HepG2 (cell line): Measurements from ENCODE around the gene CAVIN1. TPM values are rescaled to one million over a fixed set of nuclear protein-coding genes. Genes with fewer than 3 reads are reported as not detected.

Experiments
- CTCF ChIP-seq: sonication (generic); formaldehyde crosslinking; IDR thresholded peaks from 2 replicates; pipeline ENCODE4 v1.5.0; 2020; ENCODE audit warnings: mild to moderate bottlenecking, missing genetic modification reagents, moderate library complexity
- DPF2 ChIP-seq: sonication (generic); formaldehyde crosslinking; IDR thresholded peaks from 2 replicates; pipeline ENCODE4 v1.4.0; 2020; ENCODE audit warnings: mild to moderate bottlenecking, low read depth, missing genetic modification reagents, borderline replicate concordance
- ELF4 ChIP-seq: sonication (generic); formaldehyde crosslinking; IDR thresholded peaks from 2 replicates; pipeline ENCODE4 v1.5.0; 2020; ENCODE audit warnings: missing genetic modification reagents, mild to moderate bottlenecking, moderate library complexity, borderline replicate concordance
- JARID2 ChIP-seq: sonication (generic); formaldehyde crosslinking; IDR thresholded peaks from 2 replicates; pipeline ENCODE4 v1.8.1; 2023; ENCODE audit warnings: missing genetic modification reagents, inconsistent platforms; ENCODE audit not compliant: insufficient replicate concordance
- KAT7 ChIP-seq: IDR thresholded peaks from 2 replicates; pipeline ENCODE4 v1.6.1; 2018; ENCODE audit warnings: borderline replicate concordance, missing compliant biosample characterization
- KLF11 ChIP-seq: IDR thresholded peaks from 2 replicates; pipeline ENCODE4 v1.6.1; 2016; ENCODE audit warnings: missing compliant biosample characterization
- MTA1 ChIP-seq: sonication (generic); formaldehyde crosslinking; IDR thresholded peaks from 2 replicates; pipeline ENCODE4 v1.4.0; 2020; ENCODE audit warnings: missing genetic modification reagents, mild to moderate bottlenecking, borderline replicate concordance
- MXI1 ChIP-seq: IDR thresholded peaks from 3 replicates; pipeline ENCODE4 v1.6.1; 2012; ENCODE audit warnings: low read depth, low read length, inconsistent platforms, borderline replicate concordance
- SMAD1 ChIP-seq: sonication (generic); formaldehyde crosslinking; IDR thresholded peaks from 2 replicates; pipeline ENCODE4 v1.4.0; 2020; ENCODE audit warnings: missing genetic modification reagents, low read depth, mild to moderate bottlenecking, borderline replicate concordance
- SRY ChIP-seq: sonication (generic); formaldehyde crosslinking; IDR thresholded peaks from 2 replicates; pipeline ENCODE4 v1.8.0; 2022; ENCODE audit warnings: mild to moderate bottlenecking, missing genetic modification reagents
- THAP7 ChIP-seq: sonication (generic); formaldehyde crosslinking; IDR thresholded peaks from 2 replicates; pipeline ENCODE4 v1.8.1; 2023; ENCODE audit warnings: mild to moderate bottlenecking, missing genetic modification reagents
- TIGD3 ChIP-seq: sonication (generic); formaldehyde crosslinking; IDR thresholded peaks from 2 replicates; pipeline ENCODE4 v1.5.1; 2020; ENCODE audit warnings: mild to moderate bottlenecking, missing genetic modification reagents, borderline replicate concordance
- TRIM24 ChIP-seq: sonication (generic); formaldehyde crosslinking; IDR thresholded peaks from 2 replicates; pipeline ENCODE4 v1.8.0; 2022; ENCODE audit warnings: mild to moderate bottlenecking, missing genetic modification reagents
- WIZ ChIP-seq: sonication (generic); formaldehyde crosslinking; IDR thresholded peaks from 2 replicates; pipeline ENCODE4 v1.5.1; 2020; ENCODE audit warnings: mild to moderate bottlenecking, missing genetic modification reagents
- ZNF121 ChIP-seq: sonication (generic); formaldehyde crosslinking; IDR thresholded peaks from 2 replicates; pipeline ENCODE4 v1.5.0; 2020; ENCODE audit warnings: mild to moderate bottlenecking, missing genetic modification reagents
- ZNF205 ChIP-seq: IDR thresholded peaks from 2 replicates; pipeline ENCODE4 v1.6.1; 2018; ENCODE audit warnings: missing biosample characterization, missing genetic modification reagents
- ZNF256 ChIP-seq: sonication (generic); formaldehyde crosslinking; conservative IDR thresholded peaks from 2 replicates; pipeline ENCODE4 v1.4.0; 2020; ENCODE audit warnings: missing genetic modification reagents
- ZNF333 ChIP-seq: sonication (generic); formaldehyde crosslinking; IDR thresholded peaks from 2 replicates; pipeline ENCODE4 v1.4.0; 2020; ENCODE audit warnings: mild to moderate bottlenecking, missing genetic modification reagents, borderline replicate concordance
- ZNF546 ChIP-seq: sonication (generic); formaldehyde crosslinking; conservative IDR thresholded peaks from 2 replicates; pipeline ENCODE4 v1.8.1; 2023; ENCODE audit warnings: mild to moderate bottlenecking, missing genetic modification reagents
- polyA plus RNA-seq, 8 experiments: library from polyadenylated mRNA; depleted of rRNA in 3 of 8; stranded (reverse) in 7 of 8; unstranded in 1 of 8; fragments of >200 nt; fragmentation: Illumina TruSeq in 4 of 8; extraction: Trizol in 4 of 8; gene quantifications; 2 replicates each; pipeline versions ENCODE4 v1.2.1 to v1.2.3, GENCODE V29; 2011 to 2016; ENCODE audit warnings: low read depth in 4 of 8, missing spikeins in 1 of 8, mixed read lengths in 1 of 8; ENCODE audit not compliant: insufficient read depth in 1 of 8
- total RNA-seq, 5 experiments: library from RNA; depleted of rRNA; stranded (reverse); fragments of >200 nt; fragmentation: Illumina TruSeq; extraction: Trizol; gene quantifications; 2 replicates each; pipeline ENCODE4 v1.2.3, GENCODE V29; 2016; ENCODE audit warnings: low read depth in 1 of 5
- TF ChIP-seq, protein P1 (sequence below): sonication (generic); formaldehyde crosslinking; IDR thresholded peaks from 2 replicates; pipeline ENCODE4 v1.8.0; 2022; ENCODE audit warnings: missing genetic modification reagents, mild to moderate bottlenecking, inconsistent platforms, borderline replicate concordance
- TF ChIP-seq, protein P2 (sequence below): sonication (generic); formaldehyde crosslinking; IDR thresholded peaks from 2 replicates; pipeline ENCODE4 v1.5.0; 2020; ENCODE audit warnings: mild to moderate bottlenecking, missing genetic modification reagents

The CAVIN1 gene
- total and polyA plus RNA-seq, 2 of the 13 experiments (the other 11 are each of a cell fraction or from before 2014, with no cell fraction given), result 15.9 to 25.5 TPM

- TF ChIP-seq ELF4 (CRISPR knock-in tag) (no peak), ZNF256 (CRISPR knock-in tag) (no peak), TRIM24 (no peak), KAT7 (CRISPR knock-in tag) (no peak), MTA1 (no peak), MXI1 (peak; percentile 43; the same call in 1 of the 3 replicates), THAP7 (CRISPR knock-in tag) (no peak), ZNF333 (peak; percentile 72; the same call in 1 of the 2 replicates), ZNF546 (CRISPR knock-in tag) (0 out of 2 replicates have a peak, but pooled peaks have one; percentile 6), DPF2 (CRISPR knock-in tag) (no peak), ZNF121 (CRISPR knock-in tag) (0 out of 2 replicates have a peak, but pooled peaks have one; percentile 8), CTCF (CRISPR knock-in tag) (peak; percentile 77), WIZ (peak; percentile 40; the same call in 1 of the 2 replicates), TIGD3 (no peak; the same call in 1 of the 2 replicates), SRY (CRISPR knock-in tag) (no peak), KLF11 (CRISPR knock-in tag) (no peak), SMAD1 (CRISPR knock-in tag) (no peak), JARID2 (CRISPR knock-in tag) (no peak), ZNF205 (CRISPR knock-in tag) (no peak)
- TF ChIP-seq, protein P1, sequence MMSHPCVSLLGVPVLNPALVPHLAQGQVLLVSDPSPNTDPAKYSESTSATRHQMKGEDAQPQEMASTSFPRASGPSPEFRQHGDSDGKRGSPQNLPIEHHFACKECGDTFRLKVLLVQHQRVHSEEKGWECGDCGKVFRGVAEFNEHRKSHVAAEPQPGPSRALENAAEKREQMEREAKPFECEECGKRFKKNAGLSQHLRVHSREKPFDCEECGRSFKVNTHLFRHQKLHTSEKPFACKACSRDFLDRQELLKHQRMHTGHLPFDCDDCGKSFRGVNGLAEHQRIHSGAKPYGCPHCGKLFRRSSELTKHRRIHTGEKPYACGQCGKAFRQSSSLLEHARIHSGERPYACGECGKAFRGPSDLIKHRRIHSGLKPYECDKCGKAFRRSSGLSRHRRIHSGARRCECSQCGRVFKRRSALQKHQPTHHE (CRISPR knock-in tag), result no peak
- TF ChIP-seq, protein P2, sequence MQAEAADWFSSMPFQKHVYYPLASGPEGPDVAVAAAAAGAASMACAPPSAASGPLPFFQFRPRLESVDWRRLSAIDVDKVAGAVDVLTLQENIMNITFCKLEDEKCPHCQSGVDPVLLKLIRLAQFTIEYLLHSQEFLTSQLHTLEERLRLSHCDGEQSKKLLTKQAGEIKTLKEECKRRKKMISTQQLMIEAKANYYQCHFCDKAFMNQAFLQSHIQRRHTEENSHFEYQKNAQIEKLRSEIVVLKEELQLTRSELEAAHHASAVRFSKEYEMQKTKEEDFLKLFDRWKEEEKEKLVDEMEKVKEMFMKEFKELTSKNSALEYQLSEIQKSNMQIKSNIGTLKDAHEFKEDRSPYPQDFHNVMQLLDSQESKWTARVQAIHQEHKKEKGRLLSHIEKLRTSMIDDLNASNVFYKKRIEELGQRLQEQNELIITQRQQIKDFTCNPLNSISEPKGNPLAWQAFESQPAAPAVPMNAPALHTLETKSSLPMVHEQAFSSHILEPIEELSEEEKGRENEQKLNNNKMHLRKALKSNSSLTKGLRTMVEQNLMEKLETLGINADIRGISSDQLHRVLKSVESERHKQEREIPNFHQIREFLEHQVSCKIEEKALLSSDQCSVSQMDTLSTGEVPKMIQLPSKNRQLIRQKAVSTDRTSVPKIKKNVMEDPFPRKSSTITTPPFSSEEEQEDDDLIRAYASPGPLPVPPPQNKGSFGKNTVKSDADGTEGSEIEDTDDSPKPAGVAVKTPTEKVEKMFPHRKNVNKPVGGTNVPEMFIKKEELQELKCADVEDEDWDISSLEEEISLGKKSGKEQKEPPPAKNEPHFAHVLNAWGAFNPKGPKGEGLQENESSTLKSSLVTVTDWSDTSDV, result no peak
These were observed 36.3 kb upstream of the CAVIN1 start (continued) for GRCh38 chr17:42459256-42459800.
